Measurements from ENCODE around the gene FUZ. TPM values are rescaled to one million over a fixed set of nuclear protein-coding genes. Genes with fewer than 3 reads are reported as not detected.
A peak's percentile ranks its signal among the peaks of the same experiment; 100 is the strongest.

The FUZ gene
- total RNA-seq, 4 donors from 2014 or later = 14.1 to 38.0 (median 23.4) TPM

GRCh38 chr19:49790866-49791265 lies 22.2 kb downstream of the FUZ start:
- Histone ChIP-seq H3K36me3 (peaks cover 43 to 98% (median 89%) of the 10 kb centered on the region in 4 donors), H3K27ac (replicated peaks in 1 of 4) (peak overlapping the region in 1 of 4 donors; percentile 18), H3K4me3 (no peak overlapping the region), H3K27me3 (no peaks in the 10 kb centered on the region), H3K9me3 (no peaks in the 10 kb centered on the region), H3K4me1 (peaks cover 0 to 25% (median 15%) of the 10 kb centered on the region in 4 donors)
- WGBS = 73% methylated on average over 9 of the region's 9 CpGs
- intact Hi-C loops (cut with DNase I) = no loop called here
- TF ChIP-seq POLR2A (IDR thresholded peaks at IDR 0.05; ENCODE audit: low read depth) (no peak), POLR2AphosphoS5 (IDR thresholded peaks at IDR 0.05) (no peak), EP300 (IDR thresholded peaks at IDR 0.05) (no peak), CTCF (IDR thresholded peaks at IDR 0.05) (no peak)
- DNase-seq (ENCODE audit: extremely low spot score) = no peak

DNA sequence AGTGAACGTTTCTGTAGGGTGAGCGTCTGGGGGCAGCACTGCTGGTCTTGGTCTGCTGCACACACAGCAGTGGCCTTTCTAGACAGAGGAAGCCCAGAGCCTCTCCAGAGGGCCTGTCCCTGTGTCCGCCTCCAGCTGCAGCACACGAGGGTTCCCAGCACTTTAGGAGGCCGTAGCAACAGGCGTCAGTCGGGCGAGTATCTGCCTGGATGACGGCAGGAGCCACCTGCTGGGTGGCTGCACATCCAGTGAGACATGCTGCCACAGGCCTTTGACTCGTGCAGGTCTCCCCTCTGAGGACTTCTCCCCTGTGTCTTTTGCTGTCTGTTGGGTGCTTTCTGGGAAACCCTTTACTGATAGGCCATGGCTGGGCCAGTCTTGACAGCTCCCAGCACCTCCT lies 24.2 kb downstream of the FUZ start:
- Histone ChIP-seq H3K4me3 (no peak overlapping the region), H3K9me3 (no peaks in the 10 kb centered on the region), H3K27me3 (no peaks in the 10 kb centered on the region), H3K4me1 (peaks cover 0 to 25% (median 15%) of the 10 kb centered on the region in 4 donors), H3K36me3 (peaks cover 30 to 98% (median 89%) of the 10 kb centered on the region in 4 donors), H3K27ac (replicated peaks in 1 of 4) (no peak overlapping the region)
- intact Hi-C loops (cut with DNase I) = no loop called here
- 91% methylated on average over 8 of the region's 10 CpGs for WGBS
- no peak for DNase-seq (ENCODE audit: extremely low spot score)
- TF ChIP-seq EP300 (IDR thresholded peaks at IDR 0.05) = no peak
- TF ChIP-seq POLR2AphosphoS5 (IDR thresholded peaks at IDR 0.05) = no peak
- TF ChIP-seq CTCF (IDR thresholded peaks at IDR 0.05) = no peak
- TF ChIP-seq POLR2A (IDR thresholded peaks at IDR 0.05; ENCODE audit: low read depth) = no peak

DNA sequence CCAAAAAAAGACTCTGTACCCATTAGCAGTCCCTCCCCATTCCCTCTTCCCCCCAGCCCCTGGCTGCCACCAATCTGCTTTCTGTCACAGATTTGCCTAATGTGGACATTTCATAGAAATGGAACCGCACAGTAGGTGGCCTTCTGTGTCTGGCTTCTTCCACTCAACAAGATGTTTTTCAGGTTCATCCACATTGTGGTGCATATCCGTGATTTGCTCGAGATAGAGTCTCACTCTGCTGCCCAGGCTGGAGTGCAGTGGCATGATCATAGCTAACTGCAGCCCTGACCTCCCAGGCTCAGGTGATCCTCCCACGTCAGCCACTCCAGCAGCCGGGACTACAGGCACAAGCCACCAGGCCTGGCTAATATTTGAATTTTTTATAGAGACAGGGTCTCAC lies 25.3 kb downstream of the FUZ start:
- intact Hi-C loops (cut with DNase I) = no loop called here
- WGBS = 90% methylated on average over 5 of the region's 5 CpGs

DNA sequence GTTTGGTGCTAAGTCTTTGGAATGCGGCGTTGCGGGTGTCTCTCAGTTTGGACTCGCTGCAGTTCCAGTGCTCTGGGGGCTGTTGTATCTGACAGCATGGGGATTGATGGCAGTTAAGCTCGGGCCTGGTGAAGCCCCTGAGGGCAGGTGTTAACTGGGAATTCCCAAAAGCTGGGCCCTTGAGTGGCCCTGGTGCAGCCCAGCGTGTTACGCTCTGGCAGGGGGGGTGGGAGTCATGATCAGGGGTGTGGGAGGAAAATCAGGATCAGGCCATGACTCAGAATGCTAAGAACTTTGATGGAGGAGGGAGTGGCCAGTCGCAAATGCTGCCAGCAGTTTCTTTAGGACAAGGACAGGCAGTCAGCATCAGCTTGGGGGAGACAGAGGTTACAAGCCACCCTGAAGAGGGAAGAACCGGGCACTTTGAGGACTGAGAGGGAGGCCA lies 26.7 kb downstream of the FUZ start:
- H3K27me3 ChIP-seq = no peaks in the 10 kb centered on the region
- no peaks in the 10 kb centered on the region for H3K9me3 ChIP-seq
- peak overlapping the region in 1 of 4 donors; percentile 43 for H3K27ac ChIP-seq (replicated peaks in 1 of 4)
- peaks cover 0 to 24% (median 15%) of the 10 kb centered on the region in 4 donors for H3K4me1 ChIP-seq
- peaks cover 24 to 98% (median 88%) of the 10 kb centered on the region in 4 donors for H3K36me3 ChIP-seq
- no peak overlapping the region for H3K4me3 ChIP-seq
- WGBS = 64% methylated on average over 9 of the region's 9 CpGs
- intact Hi-C loops (cut with DNase I) = no loop called here
- TF ChIP-seq CTCF (IDR thresholded peaks at IDR 0.05) = no peak
- no peak for TF ChIP-seq POLR2AphosphoS5 (IDR thresholded peaks at IDR 0.05)
- no peak for TF ChIP-seq POLR2A (IDR thresholded peaks at IDR 0.05; ENCODE audit: low read depth)
- no peak for TF ChIP-seq EP300 (IDR thresholded peaks at IDR 0.05)
- DNase-seq (ENCODE audit: extremely low spot score) = no peak

More for the DNA sequence above, 25.3 kb downstream of the FUZ start:
- TF ChIP-seq CTCF (IDR thresholded peaks at IDR 0.05) = no peak
- no peak for TF ChIP-seq POLR2A (IDR thresholded peaks at IDR 0.05; ENCODE audit: low read depth)
- no peak for TF ChIP-seq EP300 (IDR thresholded peaks at IDR 0.05)
- no peak for TF ChIP-seq POLR2AphosphoS5 (IDR thresholded peaks at IDR 0.05)
- Histone ChIP-seq H3K27me3 (no peaks in the 10 kb centered on the region), H3K4me1 (peaks cover 0 to 25% (median 15%) of the 10 kb centered on the region in 4 donors), H3K4me3 (no peak overlapping the region), H3K36me3 (peaks cover 31 to 98% (median 89%) of the 10 kb centered on the region in 4 donors), H3K27ac (replicated peaks in 1 of 4) (no peak overlapping the region), H3K9me3 (no peaks in the 10 kb centered on the region)
- no peak for DNase-seq (ENCODE audit: extremely low spot score)

DNA sequence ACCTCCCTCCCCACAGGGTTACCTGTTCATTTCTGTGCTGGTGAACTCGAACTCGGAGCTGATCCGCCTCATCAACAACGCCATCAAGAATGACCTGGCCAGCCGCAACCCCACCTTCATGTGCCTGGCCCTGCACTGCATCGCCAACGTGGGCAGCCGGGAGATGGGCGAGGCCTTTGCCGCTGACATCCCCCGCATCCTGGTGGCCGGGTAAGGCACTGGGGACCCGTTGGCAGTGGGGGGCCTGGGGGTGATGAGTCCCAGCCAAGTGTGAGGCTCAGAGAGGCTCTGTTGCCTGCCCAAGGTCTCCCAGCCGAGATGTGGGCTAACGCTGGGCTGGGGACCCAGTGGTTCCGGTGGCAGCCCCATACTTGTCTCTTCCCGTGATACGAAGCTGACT lies 30.6 kb downstream of the FUZ start:
- intact Hi-C loops (cut with DNase I) = no loop called here
- peaks cover 15 to 72% (median 57%) of the 10 kb centered on the region in 4 donors for H3K36me3 ChIP-seq
- no peaks in the 10 kb centered on the region for H3K9me3 ChIP-seq
- no peak for TF ChIP-seq POLR2AphosphoS5 (IDR thresholded peaks at IDR 0.05)
- TF ChIP-seq EP300 (IDR thresholded peaks at IDR 0.05) = no peak
- no peak for TF ChIP-seq POLR2A (IDR thresholded peaks at IDR 0.05; ENCODE audit: low read depth)
- no peak for TF ChIP-seq CTCF (IDR thresholded peaks at IDR 0.05)
- DNase-seq (ENCODE audit: extremely low spot score) = no peak
- H3K27me3 ChIP-seq = no peaks in the 10 kb centered on the region
- H3K4me3 ChIP-seq = no peak overlapping the region
- WGBS = 90% methylated on average over 14 of the region's 18 CpGs
- no peak overlapping the region for H3K27ac ChIP-seq (replicated peaks in 1 of 4)
- H3K4me1 ChIP-seq = peaks cover 0 to 16% (median 13%) of the 10 kb centered on the region in 4 donors
